A549 (cell line): Measurements from ENCODE around the gene IGFBP5. TPM values are rescaled to one million over a fixed set of nuclear protein-coding genes. Genes with fewer than 3 reads are reported as not detected.

Experiments
- ATAC-seq, 2 experiments: fragments of 200-7000 bp in 1 of 2; fragments of >200 bp in 1 of 2; cut with Nextera tagmentation in 1 of 2; cut with Tn5 transposase in 1 of 2; 3 replicates each; pipeline versions ENCODE4 v1.8.0 to v1.9.1; 2018 to 2020; ENCODE audit warnings: mild to moderate bottlenecking in 1 of 2, moderate library complexity in 1 of 2
- CTCF ChIA-PET: fragments of 300-600 bp; sonication (Branson Sonifier 250); formaldehyde crosslinking; extraction: SDS; loops from one replicate; lab custom pipeline; 2021; ENCODE audit warnings: antibody characterized with exemption, inconsistent platforms; lab: Yijun Ruan, JAX
- POLR2A ChIA-PET: fragments of 350-600 bp; formaldehyde crosslinking; extraction: SDS; loops from one replicate; lab custom pipeline; 2021; ENCODE audit warnings: antibody characterized with exemption, inconsistent platforms; lab: Yijun Ruan, JAX
- DNase-seq, 2 experiments: peaks; one replicate each; pipeline versions ENCODE4 v3.0.0 to v3.0.0-alpha.2; 2011 to 2016; ENCODE audit warnings: low read depth in 1 of 2, low spot score in 1 of 2
- FAIRE-seq: peaks from 2 replicates; lab custom pipeline; 2011; peaks lifted over from hg19 to GRCh38; lab: Jason Lieb, UNC
- H3K27ac ChIP-seq, 2 experiments: fragments of >200 bp; sonication (Bioruptor Twin); formaldehyde crosslinking; 3 replicates each; pipeline ENCODE4 v1.5.1; 2016 to 2017
- H3K4me1 ChIP-seq: fragments of >200 bp; sonication (Bioruptor Twin); formaldehyde crosslinking; 3 replicates; pipeline ENCODE4 v1.6.1; 2016
- H3K4me2 ChIP-seq: fragments of >200 bp; sonication (Bioruptor Twin); formaldehyde crosslinking; 3 replicates; pipeline ENCODE4 v1.6.1; 2016
- H3K4me3 ChIP-seq: fragments of >200 bp; sonication (Bioruptor Twin); formaldehyde crosslinking; 3 replicates; pipeline ENCODE4 v1.5.1; 2016
- H3K9me3 ChIP-seq: fragments of >200 bp; sonication (Bioruptor Twin); formaldehyde crosslinking; 3 replicates; pipeline ENCODE4 v1.6.1; 2016
- CEBPB ChIP-seq, 2 experiments: fragments of >200 bp in 1 of 2; sonication (Bioruptor Twin) in 1 of 2; formaldehyde crosslinking in 1 of 2; IDR thresholded peaks; 2 replicates each; pipeline ENCODE4 v1.6.1; 2012 to 2016
- CHD2 ChIP-seq: fragments of 150-350 bp; IDR thresholded peaks from 2 replicates; pipeline ENCODE4 v1.6.1; 2014; ENCODE audit warnings: low read length; ENCODE audit not compliant: partially characterized antibody
- EHF ChIP-seq: fragments of 250-450 bp; sonication (Bioruptor Pico); IDR thresholded peaks from 2 replicates; pipeline ENCODE4 v1.5.0; 2020; ENCODE audit warnings: mild to moderate bottlenecking
- FOSL2 ChIP-seq, 2 experiments: fragments of 450-650 bp in 1 of 2; fragments of >200 bp in 1 of 2; sonication (Bioruptor Twin) in 1 of 2; formaldehyde crosslinking; IDR thresholded peaks; 2 replicates each; pipeline versions ENCODE4 v1.5.0 to v1.6.1; 2016 to 2020; ENCODE audit warnings: mild to moderate bottlenecking in 1 of 2, moderate library complexity in 1 of 2
- FOXS1 ChIP-seq: fragments of 250-450 bp; sonication (Bioruptor Pico); IDR thresholded peaks from 2 replicates; pipeline ENCODE4 v1.5.0; 2020; ENCODE audit warnings: mild to moderate bottlenecking, moderate library complexity
- HDAC2 ChIP-seq: fragments of 200-600 bp; sonication (generic); IDR thresholded peaks from 2 replicates; pipeline ENCODE4 v1.6.1; 2016
- HEYL ChIP-seq: fragments of 250-450 bp; sonication (Bioruptor Pico); IDR thresholded peaks from 2 replicates; pipeline ENCODE4 v1.8.0; 2021; ENCODE audit warnings: mild to moderate bottlenecking, moderate library complexity
- HOXA7 ChIP-seq: fragments of 250-450 bp; sonication (Bioruptor Pico); IDR thresholded peaks from 2 replicates; pipeline ENCODE4 v1.5.0; 2020; ENCODE audit warnings: mild to moderate bottlenecking, moderate library complexity
- JUN ChIP-seq, 2 experiments: fragments of >200 bp; sonication (Bioruptor Twin); formaldehyde crosslinking; IDR thresholded peaks; 2 replicates in 1 of 2; 3 replicates in 1 of 2; pipeline ENCODE4 v1.6.1; 2016 to 2017
- KDM1A ChIP-seq: fragments of 200-600 bp; sonication (generic); IDR thresholded peaks from 2 replicates; pipeline ENCODE4 v1.6.1; 2016; ENCODE audit warnings: low read depth, mild to moderate bottlenecking
- KDM5A ChIP-seq: fragments of 200-600 bp; sonication (generic); IDR thresholded peaks from 2 replicates; pipeline ENCODE4 v1.6.1; 2016; ENCODE audit warnings: antibody characterized with exemption, mild to moderate bottlenecking
- MAFK ChIP-seq: fragments of 450-650 bp; IDR thresholded peaks from 2 replicates; pipeline ENCODE4 v1.6.1; 2014; ENCODE audit not compliant: partially characterized antibody
- MAZ ChIP-seq: fragments of 150-350 bp; IDR thresholded peaks from 2 replicates; pipeline ENCODE4 v1.6.1; 2014; ENCODE audit warnings: antibody characterized with exemption, low read depth, low read length, borderline replicate concordance
- MYC ChIP-seq: IDR thresholded peaks from 2 replicates; pipeline ENCODE4 v1.6.1; 2012; ENCODE audit warnings: mild to moderate bottlenecking, inconsistent platforms, low read length, improper control_type of control experiment, borderline replicate concordance
- NFE2L2 ChIP-seq: fragments of 150-350 bp; conservative IDR thresholded peaks from 2 replicates; pipeline ENCODE4 v1.6.1; 2014; ENCODE audit warnings: low read length
- NPAS2 ChIP-seq: fragments of 250-450 bp; sonication (Bioruptor Pico); IDR thresholded peaks from 2 replicates; pipeline ENCODE4 v1.8.0; 2022; ENCODE audit warnings: mild to moderate bottlenecking, moderate library complexity, borderline replicate concordance
- NR3C1 ChIP-seq: fragments of >200 bp; sonication (Bioruptor Twin); formaldehyde crosslinking; IDR thresholded peaks from 3 replicates; pipeline ENCODE4 v1.6.1; 2017
- POLR2A ChIP-seq: IDR thresholded peaks from 2 replicates; pipeline ENCODE4 v1.6.1; 2012; ENCODE audit warnings: mild to moderate bottlenecking, low read length
- RAD21 ChIP-seq, 2 experiments: fragments of >200 bp in 1 of 2; sonication (Bioruptor Twin) in 1 of 2; formaldehyde crosslinking in 1 of 2; IDR thresholded peaks in 1 of 2; conservative IDR thresholded peaks in 1 of 2; 2 replicates in 1 of 2; 3 replicates in 1 of 2; pipeline ENCODE4 v1.6.1; 2012 to 2018; ENCODE audit warnings: inconsistent platforms in 1 of 2
- RARB ChIP-seq: fragments of 250-450 bp; sonication (Bioruptor Pico); IDR thresholded peaks from 2 replicates; pipeline ENCODE4 v1.8.0; 2021; ENCODE audit warnings: mild to moderate bottlenecking, moderate library complexity
- RCOR1 ChIP-seq: fragments of 150-350 bp; IDR thresholded peaks from 2 replicates; pipeline ENCODE4 v1.6.1; 2014; ENCODE audit warnings: antibody characterized with exemption, low read length, low read depth
- RFX5 ChIP-seq: fragments of 450-650 bp; IDR thresholded peaks from 2 replicates; pipeline ENCODE4 v1.7.1; 2014; ENCODE audit warnings: antibody characterized with exemption, mild to moderate bottlenecking, moderate library complexity
- RNF2 ChIP-seq: fragments of 200-600 bp; sonication (generic); IDR thresholded peaks from 2 replicates; pipeline ENCODE4 v1.6.1; 2016; ENCODE audit warnings: low read depth, mild to moderate bottlenecking, antibody characterized with exemption, moderate library complexity, borderline replicate concordance
- SMC3 ChIP-seq: fragments of >200 bp; sonication (Bioruptor Twin); formaldehyde crosslinking; IDR thresholded peaks from 3 replicates; pipeline ENCODE4 v1.6.1; 2018; ENCODE audit warnings: inconsistent platforms
- SREBF2 ChIP-seq: fragments of 450-650 bp; IDR thresholded peaks from 2 replicates; pipeline ENCODE4 v1.6.1; 2014; ENCODE audit warnings: mild to moderate bottlenecking, moderate library complexity
- TFCP2L1 ChIP-seq: fragments of 250-450 bp; sonication (Bioruptor Pico); IDR thresholded peaks from 2 replicates; pipeline ENCODE4 v1.5.0; 2021; ENCODE audit warnings: mild to moderate bottlenecking
- TP53 ChIP-seq: fragments of 250-450 bp; sonication (Bioruptor Pico); IDR thresholded peaks from 2 replicates; pipeline ENCODE4 v1.5.0; 2021; ENCODE audit warnings: mild to moderate bottlenecking, moderate library complexity
- ZC3H11A ChIP-seq: fragments of 450-650 bp; IDR thresholded peaks from 2 replicates; pipeline ENCODE4 v1.6.1; 2014; ENCODE audit warnings: antibody characterized with exemption, mild to moderate bottlenecking
- ZFP36 ChIP-seq: fragments of 450-650 bp; IDR thresholded peaks from 2 replicates; pipeline ENCODE4 v1.6.1; 2014; ENCODE audit warnings: borderline replicate concordance; ENCODE audit not compliant: partially characterized antibody
- ZNF302 ChIP-seq: fragments of 250-450 bp; sonication (Bioruptor Pico); IDR thresholded peaks from 2 replicates; pipeline ENCODE4 v1.9.0; 2021; ENCODE audit warnings: inconsistent platforms, mild to moderate bottlenecking, moderate library complexity
- ZSCAN20 ChIP-seq: fragments of 250-450 bp; sonication (Bioruptor Pico); IDR thresholded peaks from 2 replicates; pipeline ENCODE4 v1.8.0; 2022; ENCODE audit warnings: mild to moderate bottlenecking, moderate library complexity
- WGBS: methylation state at CpG from one replicate; pipeline ENCODE4 v1.1.6; 2017; ENCODE audit errors: missing lambda C conversion rate; 5-methylcytosine and 5-hydroxymethylcytosine counted together
- polyA plus RNA-seq, 4 experiments: library from polyadenylated mRNA; depleted of rRNA in 3 of 4; stranded (reverse); fragments of >200 nt; fragmentation: RNase III in 1 of 4; extraction: RNeasy Plus Mini Kit Qiagen cat#74134 plus additional on column Dnase treatment in 1 of 4; gene quantifications; 2 replicates in 3 of 4; 3 replicates in 1 of 4; pipeline ENCODE4 v1.2.3, GENCODE V29; 2011 to 2017
- TF ChIP-seq, protein P1 (sequence below): IDR thresholded peaks from 2 replicates; pipeline ENCODE4 v1.6.1; 2012; ENCODE audit warnings: low read depth, borderline replicate concordance
- TF ChIP-seq, protein P2 (sequence below): fragments of >200 bp; sonication (Bioruptor Twin); formaldehyde crosslinking; IDR thresholded peaks from 3 replicates; pipeline ENCODE4 v1.6.1; 2016
- TF ChIP-seq, protein P3 (sequence below): fragments of 250-450 bp; sonication (Bioruptor Pico); IDR thresholded peaks from 2 replicates; pipeline ENCODE4 v1.5.0; 2020; ENCODE audit warnings: low read depth, mild to moderate bottlenecking, moderate library complexity
- TF ChIP-seq, protein P4 (sequence below): IDR thresholded peaks from 2 replicates; pipeline ENCODE4 v1.6.1; 2012
- TF ChIP-seq, protein P5 (sequence below): fragments of 250-450 bp; sonication (Bioruptor Pico); IDR thresholded peaks from 2 replicates; pipeline ENCODE4 v1.5.0; 2021; ENCODE audit warnings: mild to moderate bottlenecking, moderate library complexity, borderline replicate concordance

IGFBP5 gene
- polyA plus RNA-seq, 2 of the 4 experiments (the other 2 are of a cell fraction) = 0.23 to 0.97 TPM

DNA sequence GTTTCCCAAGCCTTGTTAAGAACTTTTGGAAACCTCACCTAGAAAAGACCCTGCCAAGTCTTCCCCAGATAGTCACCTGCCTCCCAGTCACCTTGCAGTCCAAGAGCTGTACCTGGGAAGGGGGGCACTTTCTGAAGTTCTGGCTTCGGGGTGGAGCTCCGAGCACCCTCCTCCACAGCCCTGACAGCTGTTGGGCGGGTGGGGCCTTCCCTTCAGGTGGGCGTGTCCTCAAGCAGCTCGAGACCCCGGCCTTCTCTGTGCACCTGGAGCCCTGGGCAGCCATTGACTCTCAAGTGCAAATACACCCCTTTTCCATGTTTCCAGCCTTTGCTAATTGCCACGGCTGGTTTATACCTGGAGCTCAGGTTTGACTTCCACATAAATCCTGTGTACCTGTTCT is 37.0 kb upstream of the IGFBP5 start:
- Histone ChIP-seq H3K4me2 (no peak overlapping the region), H3K4me3 (no peak overlapping the region), H3K4me1 (no peaks in the 10 kb centered on the region), H3K9me3 (no peaks in the 10 kb centered on the region), H3K27ac (no peak overlapping the region)
- TF ChIP-seq EHF (CRISPR knock-in tag) (no peak), RFX5 (no peak), NFE2L2 (no peak), NR3C1 (no peak), KDM5A (no peak), ZSCAN20 (CRISPR knock-in tag) (no peak), MAFK (no peak), FOXS1 (no peak), HOXA7 (no peak), TP53 (no peak), SMC3 (no peak), CEBPB (IDR thresholded peaks at IDR 0.05) (no peak), FOSL2 (IDR thresholded peaks at IDR 0.05) (no peak), FOSL2 (CRISPR knock-in tag; IDR thresholded peaks at IDR 0.05) (no peak), RNF2 (no peak), HDAC2 (no peak), ZC3H11A (no peak)
- TF ChIP-seq, protein P1, sequence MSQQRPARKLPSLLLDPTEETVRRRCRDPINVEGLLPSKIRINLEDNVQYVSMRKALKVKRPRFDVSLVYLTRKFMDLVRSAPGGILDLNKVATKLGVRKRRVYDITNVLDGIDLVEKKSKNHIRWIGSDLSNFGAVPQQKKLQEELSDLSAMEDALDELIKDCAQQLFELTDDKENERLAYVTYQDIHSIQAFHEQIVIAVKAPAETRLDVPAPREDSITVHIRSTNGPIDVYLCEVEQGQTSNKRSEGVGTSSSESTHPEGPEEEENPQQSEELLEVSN = no peak
- TF ChIP-seq, protein P2, sequence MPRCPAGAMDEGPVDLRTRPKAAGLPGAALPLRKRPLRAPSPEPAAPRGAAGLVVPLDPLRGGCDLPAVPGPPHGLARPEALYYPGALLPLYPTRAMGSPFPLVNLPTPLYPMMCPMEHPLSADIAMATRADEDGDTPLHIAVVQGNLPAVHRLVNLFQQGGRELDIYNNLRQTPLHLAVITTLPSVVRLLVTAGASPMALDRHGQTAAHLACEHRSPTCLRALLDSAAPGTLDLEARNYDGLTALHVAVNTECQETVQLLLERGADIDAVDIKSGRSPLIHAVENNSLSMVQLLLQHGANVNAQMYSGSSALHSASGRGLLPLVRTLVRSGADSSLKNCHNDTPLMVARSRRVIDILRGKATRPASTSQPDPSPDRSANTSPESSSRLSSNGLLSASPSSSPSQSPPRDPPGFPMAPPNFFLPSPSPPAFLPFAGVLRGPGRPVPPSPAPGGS = no peak
- TF ChIP-seq, protein P3, sequence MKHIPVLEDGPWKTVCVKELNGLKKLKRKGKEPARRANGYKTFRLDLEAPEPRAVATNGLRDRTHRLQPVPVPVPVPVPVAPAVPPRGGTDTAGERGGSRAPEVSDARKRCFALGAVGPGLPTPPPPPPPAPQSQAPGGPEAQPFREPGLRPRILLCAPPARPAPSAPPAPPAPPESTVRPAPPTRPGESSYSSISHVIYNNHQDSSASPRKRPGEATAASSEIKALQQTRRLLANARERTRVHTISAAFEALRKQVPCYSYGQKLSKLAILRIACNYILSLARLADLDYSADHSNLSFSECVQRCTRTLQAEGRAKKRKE (CRISPR knock-in tag) = no peak
- TF ChIP-seq, protein P4, sequence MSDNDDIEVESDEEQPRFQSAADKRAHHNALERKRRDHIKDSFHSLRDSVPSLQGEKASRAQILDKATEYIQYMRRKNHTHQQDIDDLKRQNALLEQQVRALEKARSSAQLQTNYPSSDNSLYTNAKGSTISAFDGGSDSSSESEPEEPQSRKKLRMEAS = no peak
- POLR2A ChIA-PET = no interaction called here
- no peak for DNase-seq
- 7% methylated on average over 4 of the region's 7 CpGs for WGBS
- ATAC-seq = no peak
- CTCF ChIA-PET = no interaction called here
- no peak for FAIRE-seq

DNA sequence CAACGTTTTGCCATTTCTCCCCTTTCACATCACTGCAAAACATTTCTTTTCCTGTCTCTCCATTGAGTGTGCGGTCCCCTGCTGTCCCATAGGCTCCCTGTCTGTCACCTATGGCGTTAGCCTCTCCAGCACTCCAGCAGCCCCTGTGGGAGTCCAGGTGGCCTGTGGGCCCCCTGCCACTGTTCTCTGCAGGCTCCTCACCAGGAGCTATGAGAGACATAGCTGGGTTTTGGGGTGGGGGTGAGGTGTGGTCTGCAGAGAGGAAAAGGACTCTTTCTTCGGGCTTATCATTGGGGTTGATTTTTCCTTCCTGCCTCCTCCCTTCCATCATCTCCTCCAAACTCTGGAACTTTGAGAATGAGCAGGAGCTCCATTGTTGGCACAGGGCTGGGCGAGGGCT is 36.1 kb upstream of the IGFBP5 start:
- POLR2A ChIA-PET = no interaction called here
- WGBS = 26% methylated on average over 5 of the region's 5 CpGs
- DNase-seq (no peak), FAIRE-seq (no peak), ATAC-seq (no peak)
- Histone ChIP-seq H3K4me1 (no peaks in the 10 kb centered on the region), H3K4me3 (no peak overlapping the region), H3K9me3 (no peaks in the 10 kb centered on the region), H3K4me2 (no peak overlapping the region), H3K27ac (no peak overlapping the region)
- CTCF ChIA-PET = no interaction called here
- TF ChIP-seq, protein P3 (CRISPR knock-in tag) = no peak
- no peak for TF ChIP-seq ZFP36
- TF ChIP-seq RCOR1 = no peak
- TF ChIP-seq TFCP2L1 (CRISPR knock-in tag) = no peak
- no peak for TF ChIP-seq NPAS2
- TF ChIP-seq, protein P1 = no peak
- TF ChIP-seq CHD2 = no peak
- no peak for TF ChIP-seq POLR2A
- TF ChIP-seq RARB (CRISPR knock-in tag) = no peak
- no peak for TF ChIP-seq MYC
- TF ChIP-seq KDM1A = no peak
- TF ChIP-seq ZNF302 (CRISPR knock-in tag) = no peak
- TF ChIP-seq SREBF2 = no peak
- no peak for TF ChIP-seq MAZ
- TF ChIP-seq EHF (CRISPR knock-in tag) = no peak
- no peak for TF ChIP-seq RAD21 (conservative IDR thresholded peaks at IDR 0.05 in 1 of 2, IDR thresholded peaks at IDR 0.05 in 1 of 2)
- TF ChIP-seq JUN (IDR thresholded peaks at IDR 0.05) = no peak
- TF ChIP-seq, protein P5, sequence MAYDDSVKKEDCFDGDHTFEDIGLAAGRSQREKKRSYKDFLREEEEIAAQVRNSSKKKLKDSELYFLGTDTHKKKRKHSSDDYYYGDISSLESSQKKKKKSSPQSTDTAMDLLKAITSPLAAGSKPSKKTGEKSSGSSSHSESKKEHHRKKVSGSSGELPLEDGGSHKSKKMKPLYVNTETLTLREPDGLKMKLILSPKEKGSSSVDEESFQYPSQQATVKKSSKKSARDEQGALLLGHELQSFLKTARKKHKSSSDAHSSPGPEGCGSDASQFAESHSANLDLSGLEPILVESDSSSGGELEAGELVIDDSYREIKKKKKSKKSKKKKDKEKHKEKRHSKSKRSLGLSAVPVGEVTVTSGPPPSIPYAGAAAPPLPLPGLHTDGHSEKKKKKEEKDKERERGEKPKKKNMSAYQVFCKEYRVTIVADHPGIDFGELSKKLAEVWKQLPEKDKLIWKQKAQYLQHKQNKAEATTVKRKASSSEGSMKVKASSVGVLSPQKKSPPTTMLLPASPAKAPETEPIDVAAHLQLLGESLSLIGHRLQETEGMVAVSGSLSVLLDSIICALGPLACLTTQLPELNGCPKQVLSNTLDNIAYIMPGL (CRISPR knock-in tag) = no peak
- no peak for TF ChIP-seq HEYL (CRISPR knock-in tag)
